MM.1S (cell line): Measurements from ENCODE around the gene GRPEL2.
"Not testable (repeated sequence)": the region's sequence is repeated elsewhere in the genome, so short reads cannot be mapped to it uniquely, and the experiment has no call there.

ENCODE experiments used
- DNase-seq: peaks from one replicate; pipeline ENCODE4 v3.0.0-alpha.2; 2015
- H2AFZ ChIP-seq: fragments of 300-600 bp; sonication (generic); 2 replicates; pipeline ENCODE4 v1.6.0; 2016; ENCODE audit warnings: antibody characterized with exemption, low read length
- H3F3A ChIP-seq: fragments of 300-600 bp; sonication (generic); 2 replicates; pipeline ENCODE4 v1.6.1; 2016; ENCODE audit warnings: mild to moderate bottlenecking, antibody characterized with exemption, low read length, moderate library complexity, mixed read lengths; ENCODE audit not compliant: insufficient read depth
- H3K27ac ChIP-seq: fragments of 300-600 bp; sonication (generic); 2 replicates; pipeline ENCODE4 v1.5.1; 2016; ENCODE audit warnings: mild to moderate bottlenecking, low read length
- H3K27me3 ChIP-seq: fragments of 300-600 bp; sonication (generic); replicated peaks from 2 replicates; pipeline ENCODE4 v1.6.0; 2016; ENCODE audit warnings: low read length; ENCODE audit not compliant: insufficient read depth
- H3K36me3 ChIP-seq: fragments of 300-600 bp; sonication (generic); replicated peaks from 2 replicates; pipeline ENCODE4 v1.6.1; 2016; ENCODE audit warnings: mild to moderate bottlenecking, low read length, mixed read lengths; ENCODE audit not compliant: insufficient read depth
- H3K4me1 ChIP-seq: fragments of 300-600 bp; sonication (generic); 2 replicates; pipeline ENCODE4 v1.6.1; 2016; ENCODE audit warnings: low read length, mixed read lengths
- H3K4me2 ChIP-seq: fragments of 300-600 bp; sonication (generic); 2 replicates; pipeline ENCODE4 v1.6.0; 2016; ENCODE audit warnings: low read depth, low read length
- H3K4me3 ChIP-seq: fragments of 300-600 bp; sonication (generic); 2 replicates; pipeline ENCODE4 v1.5.1; 2016; ENCODE audit warnings: low read length, mixed read lengths
- H3K79me2 ChIP-seq: fragments of 300-600 bp; sonication (generic); 2 replicates; pipeline ENCODE4 v1.6.1; 2016; ENCODE audit warnings: mixed run types, low read length, mixed read lengths
- H3K9ac ChIP-seq: fragments of 300-600 bp; sonication (generic); 2 replicates; pipeline ENCODE4 v1.6.1; 2016; ENCODE audit warnings: low read length, mixed read lengths
- H3K9me2 ChIP-seq: fragments of 300-600 bp; sonication (generic); replicated peaks from 2 replicates; pipeline ENCODE4 v1.6.1; 2016; ENCODE audit warnings: mild to moderate bottlenecking, low read length, mixed read lengths; ENCODE audit not compliant: insufficient read depth
- H3K9me3 ChIP-seq: fragments of 300-600 bp; sonication (generic); replicated peaks from 2 replicates; pipeline ENCODE4 v1.6.1; 2016; ENCODE audit warnings: mild to moderate bottlenecking, low read length, mixed read lengths; ENCODE audit not compliant: insufficient read depth
- H4K20me1 ChIP-seq: fragments of 300-600 bp; sonication (generic); 2 replicates; pipeline ENCODE4 v1.6.1; 2016; ENCODE audit warnings: mild to moderate bottlenecking, low read length, moderate library complexity, mixed read lengths; ENCODE audit not compliant: insufficient read depth
- CTCF ChIP-seq: fragments of 300-600 bp; sonication (generic); IDR thresholded peaks from 2 replicates; pipeline ENCODE4 v1.5.1; 2016; ENCODE audit warnings: antibody characterized with exemption, low read length, mixed read lengths
- EZH2 ChIP-seq: fragments of 300-600 bp; sonication (generic); optimal IDR thresholded peaks from 2 replicates; pipeline ENCODE3; 2017; ENCODE audit warnings: low read depth, mild to moderate bottlenecking, antibody characterized with exemption, low read length, mixed read lengths
- EZH2phosphoT487 ChIP-seq: fragments of 300-600 bp; sonication (generic); IDR thresholded peaks from 2 replicates; pipeline ENCODE4 v1.6.1; 2018; ENCODE audit warnings: antibody characterized with exemption, low read length

Gene GRPEL2

DNA sequence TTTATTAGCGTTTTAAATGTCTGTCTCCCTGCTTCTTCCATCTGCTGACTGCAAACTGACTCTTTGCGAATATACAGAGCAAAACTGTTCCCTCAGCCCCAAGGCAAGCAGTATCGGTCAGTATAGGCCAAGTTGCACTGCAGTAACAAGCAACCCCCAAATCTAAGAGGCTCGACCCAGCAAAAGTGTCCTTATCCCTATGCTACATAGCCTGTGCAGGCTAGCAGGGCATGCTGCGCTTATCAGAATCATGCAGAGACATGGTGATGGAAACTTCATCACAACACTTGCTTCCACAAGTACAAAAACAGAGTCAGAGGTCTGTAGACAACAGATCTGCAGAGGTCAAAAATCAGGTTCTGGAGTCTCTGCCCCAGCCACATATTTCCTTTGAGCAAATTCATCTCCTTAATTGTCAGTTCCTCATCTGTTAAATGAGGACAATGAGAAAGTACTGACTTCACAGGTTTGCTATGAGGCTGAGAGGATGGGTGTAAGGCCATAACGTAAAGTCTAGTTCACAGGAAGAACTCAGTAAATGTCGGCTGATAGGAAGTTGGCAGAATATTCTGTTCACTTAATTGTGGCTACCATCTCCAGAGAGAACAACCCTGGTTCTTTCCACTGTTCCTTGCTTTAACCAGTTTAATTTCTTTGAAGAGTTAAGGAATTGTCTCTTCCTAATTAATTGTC is 43.3 kb downstream of the GRPEL2 start:
- TF ChIP-seq EZH2phosphoT487, result no peak
- no peak for TF ChIP-seq CTCF
- no peak for TF ChIP-seq EZH2
- Histone ChIP-seq H4K20me1 (no peaks in the 10 kb centered on the region), H3F3A (no peaks in the 10 kb centered on the region), H3K4me2 (no peak overlapping the region), H3K27ac (no peak overlapping the region), H3K36me3 (no peaks in the 10 kb centered on the region), H3K9me3 (no peaks in the 10 kb centered on the region), H2AFZ (no peak overlapping the region), H3K4me1 (no peaks in the 10 kb centered on the region), H3K9ac (no peak overlapping the region), H3K79me2 (no peaks in the 10 kb centered on the region), H3K9me2 (no peaks in the 10 kb centered on the region), H3K4me3 (no peak overlapping the region), H3K27me3 (no peaks in the 10 kb centered on the region)
- no peak for DNase-seq

DNA sequence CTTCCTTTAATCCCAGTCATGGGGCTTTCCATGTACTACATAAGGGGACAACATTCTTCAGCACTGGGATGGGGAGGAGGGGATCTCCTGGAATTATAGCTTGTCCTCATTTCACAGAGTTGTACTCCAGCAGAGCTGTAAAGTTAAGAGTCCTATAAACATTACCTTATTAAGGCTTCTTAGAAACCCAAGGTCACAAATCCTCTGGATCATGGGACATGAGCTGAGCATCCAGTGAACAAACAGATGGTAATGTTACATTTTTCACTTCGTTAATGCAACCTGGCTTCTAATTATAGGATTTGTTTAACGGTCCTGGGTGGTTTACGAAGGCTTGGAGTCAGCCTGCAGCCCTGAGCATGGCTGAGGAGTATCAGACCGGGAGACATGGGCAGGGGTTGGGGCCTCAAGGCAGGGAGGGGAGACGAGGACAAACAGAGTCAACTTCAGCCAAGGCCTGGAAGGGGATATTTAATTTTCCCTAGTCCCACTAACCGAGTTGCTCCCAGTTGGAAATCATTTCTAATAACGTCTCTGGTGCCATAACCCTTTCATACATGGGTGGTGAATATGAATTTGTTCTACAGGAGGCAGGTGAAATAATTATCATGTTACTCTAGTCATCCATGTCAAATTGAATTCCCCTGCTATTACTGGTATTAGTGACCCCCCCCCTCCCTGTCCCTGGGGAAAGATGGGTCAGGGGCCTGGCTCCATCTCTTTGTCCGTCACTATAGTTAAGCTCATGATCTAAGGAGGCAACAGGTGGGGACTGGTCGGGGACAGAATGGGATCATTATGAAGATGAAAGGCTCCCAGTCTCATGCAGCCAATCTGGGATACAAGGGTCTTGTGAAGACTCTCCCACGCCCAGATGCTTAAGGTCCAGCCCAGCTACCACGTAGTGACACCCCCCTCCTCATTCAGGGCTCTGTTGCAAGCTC is 44.5 kb downstream of the GRPEL2 start:
- no peak for TF ChIP-seq EZH2phosphoT487
- TF ChIP-seq EZH2, result no peak
- TF ChIP-seq CTCF, result no peak
- H3K9me3 ChIP-seq, result no peaks in the 10 kb centered on the region
- H3K4me2 ChIP-seq, result no peak overlapping the region
- no peak overlapping the region for H3K4me3 ChIP-seq
- no peaks in the 10 kb centered on the region for H3K9me2 ChIP-seq
- H3K9ac ChIP-seq, result no peak overlapping the region
- H3F3A ChIP-seq, result no peaks in the 10 kb centered on the region
- no peak for DNase-seq
- H3K27ac ChIP-seq, result no peak overlapping the region
- H3K4me1 ChIP-seq, result no peaks in the 10 kb centered on the region
- H3K27me3 ChIP-seq, result no peaks in the 10 kb centered on the region
- H2AFZ ChIP-seq, result no peak overlapping the region
- H3K36me3 ChIP-seq, result no peaks in the 10 kb centered on the region
- no peaks in the 10 kb centered on the region for H3K79me2 ChIP-seq
- H4K20me1 ChIP-seq, result no peaks in the 10 kb centered on the region

DNA sequence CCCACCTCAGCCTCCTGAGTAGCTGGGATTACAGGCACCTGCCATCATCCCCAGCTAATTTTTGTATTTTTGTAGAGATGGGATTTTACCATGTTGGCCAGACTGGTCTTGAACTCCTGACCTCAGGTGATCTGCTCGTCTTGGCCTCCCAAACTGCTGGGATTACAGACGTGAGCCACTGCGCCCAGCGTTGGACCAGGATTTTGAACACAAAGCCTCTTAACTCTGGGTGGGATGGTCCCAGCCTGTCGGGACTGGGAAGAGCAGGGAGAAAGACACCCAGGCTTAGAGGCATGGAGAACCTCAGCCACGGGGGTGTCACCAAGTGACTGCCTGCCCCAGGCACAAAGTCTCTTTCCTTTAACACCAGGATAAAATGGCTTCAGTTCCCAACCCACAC is 45.8 kb downstream of the GRPEL2 start:
- H3K4me1 ChIP-seq, result not testable (repeated sequence)

GRCh38 chr5:149391524-149391923 is 46.2 kb downstream of the GRPEL2 start:
- Histone ChIP-seq H3K27ac (no peak overlapping the region), H3K4me2 (no peak overlapping the region), H3K9me2 (no peaks in the 10 kb centered on the region), H3K9me3 (no peaks in the 10 kb centered on the region), H3K79me2 (no peaks in the 10 kb centered on the region), H2AFZ (no peak overlapping the region), H3K36me3 (no peaks in the 10 kb centered on the region), H3K4me1 (no peaks in the 10 kb centered on the region), H3F3A (no peaks in the 10 kb centered on the region), H4K20me1 (no peaks in the 10 kb centered on the region), H3K9ac (no peak overlapping the region), H3K4me3 (no peak overlapping the region), H3K27me3 (no peaks in the 10 kb centered on the region)
- TF ChIP-seq EZH2, result no peak
- no peak for TF ChIP-seq EZH2phosphoT487
- no peak for DNase-seq

More for the DNA sequence above, 45.8 kb downstream of the GRPEL2 start:
- H3K4me3 ChIP-seq, H3K27me3 ChIP-seq, H3K4me2 ChIP-seq, DNase-seq, H3K9me3 ChIP-seq, H3K79me2 ChIP-seq, H2AFZ ChIP-seq, H4K20me1 ChIP-seq, H3K27ac ChIP-seq, H3K36me3 ChIP-seq, H3F3A ChIP-seq, H3K9ac ChIP-seq, H3K9me2 ChIP-seq: not testable (repeated sequence)
